Measurements from ENCODE around the gene ZDHHC3.
"Not testable (repeated sequence)": the region's sequence is repeated elsewhere in the genome, so short reads cannot be mapped to it uniquely, and the experiment has no call there.

The ZDHHC3 gene

DNA sequence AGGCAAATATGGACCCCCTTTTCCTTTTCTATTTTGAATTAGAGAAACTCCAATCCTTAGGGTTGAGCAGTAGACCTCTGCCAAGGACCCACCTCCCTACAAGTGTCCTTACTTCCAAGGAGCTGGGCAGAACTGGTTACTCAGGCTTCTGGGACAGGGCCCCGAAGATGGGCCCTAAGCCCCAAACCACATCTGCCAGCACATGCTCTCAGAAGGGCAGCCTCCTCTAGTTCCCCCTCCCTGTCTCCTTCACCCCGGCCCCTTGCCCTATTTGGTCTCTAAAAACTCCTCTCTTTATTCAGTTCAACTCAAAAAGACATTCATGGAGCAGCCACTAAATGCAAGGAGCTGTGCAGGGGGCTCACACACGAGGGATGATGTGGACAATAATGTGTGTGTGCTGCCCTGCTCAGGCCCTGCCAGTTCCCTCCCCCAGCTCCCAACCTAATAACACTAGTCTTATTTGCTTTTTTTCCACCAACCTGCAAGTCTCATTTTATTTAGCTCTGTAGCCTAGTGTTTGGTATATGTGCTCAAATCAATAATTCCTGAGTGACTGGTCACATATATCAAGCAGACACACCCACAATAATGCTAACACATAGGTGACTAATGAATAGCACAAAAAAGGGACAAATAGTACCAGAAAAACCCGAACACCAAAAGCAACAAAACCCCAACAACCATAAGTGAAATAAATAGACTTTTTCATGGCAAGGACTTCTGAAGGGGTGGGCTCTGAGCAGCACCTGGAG lies 12.2 kb downstream of the ZDHHC3 start:
- DNase-seq (ENCODE audit: low spot score): no peak

DNA sequence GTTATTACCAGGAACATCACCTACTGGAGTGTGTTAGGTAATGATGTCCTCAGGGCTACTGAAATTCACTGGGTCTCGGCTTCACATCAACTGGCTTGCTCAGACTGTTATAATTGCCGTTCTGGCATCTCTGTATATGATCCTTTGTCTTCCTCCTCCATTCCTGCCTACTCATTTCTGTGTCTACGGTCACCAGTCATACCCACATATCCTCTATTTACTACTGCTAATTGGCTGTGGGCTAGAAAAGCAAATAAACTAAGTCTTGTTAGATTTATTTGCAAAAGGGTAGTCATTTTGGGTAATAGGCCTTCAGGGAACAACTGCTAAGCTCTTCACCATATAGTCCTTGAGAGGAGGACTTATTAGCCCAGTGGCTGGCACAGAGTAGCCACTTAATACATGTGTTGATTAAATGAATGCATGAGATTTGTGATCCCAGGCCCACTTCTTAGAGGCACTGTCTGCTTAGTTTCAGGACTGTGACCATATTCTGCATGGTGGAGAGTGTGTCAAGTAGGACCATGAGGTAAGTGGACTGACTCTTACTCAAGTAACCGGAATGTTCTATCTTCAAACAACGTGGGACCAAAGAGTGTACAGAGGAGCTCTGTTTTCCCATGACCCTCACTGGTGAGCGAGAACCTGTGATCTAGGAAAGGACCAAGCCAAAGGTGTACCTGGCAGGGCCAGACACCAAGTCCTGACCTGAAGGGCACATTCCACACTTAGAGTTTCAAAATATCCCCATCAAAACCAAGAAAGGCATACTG lies 13.2 kb downstream of the ZDHHC3 start:
- no peak for DNase-seq (ENCODE audit: low spot score)

DNA sequence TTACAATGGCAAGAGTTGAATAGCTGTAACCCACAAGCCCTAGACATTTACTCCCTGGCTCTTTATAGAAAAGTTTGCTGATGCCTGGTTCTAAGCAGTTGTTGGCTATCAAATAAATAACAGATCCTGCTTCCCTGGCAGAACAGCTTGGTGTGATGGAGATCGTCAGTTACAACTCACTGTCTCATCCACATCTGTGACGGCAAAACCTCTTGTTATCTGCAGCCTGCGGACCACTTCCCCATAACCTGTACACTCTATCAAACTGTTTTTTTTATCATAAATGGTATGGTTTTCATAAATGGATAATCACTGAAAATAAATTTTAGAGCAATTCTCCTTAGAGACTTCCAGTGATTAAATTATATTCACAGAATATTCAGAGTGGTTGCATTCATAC lies 14.1 kb downstream of the ZDHHC3 start:
- no peak for DNase-seq (ENCODE audit: low spot score)

DNA sequence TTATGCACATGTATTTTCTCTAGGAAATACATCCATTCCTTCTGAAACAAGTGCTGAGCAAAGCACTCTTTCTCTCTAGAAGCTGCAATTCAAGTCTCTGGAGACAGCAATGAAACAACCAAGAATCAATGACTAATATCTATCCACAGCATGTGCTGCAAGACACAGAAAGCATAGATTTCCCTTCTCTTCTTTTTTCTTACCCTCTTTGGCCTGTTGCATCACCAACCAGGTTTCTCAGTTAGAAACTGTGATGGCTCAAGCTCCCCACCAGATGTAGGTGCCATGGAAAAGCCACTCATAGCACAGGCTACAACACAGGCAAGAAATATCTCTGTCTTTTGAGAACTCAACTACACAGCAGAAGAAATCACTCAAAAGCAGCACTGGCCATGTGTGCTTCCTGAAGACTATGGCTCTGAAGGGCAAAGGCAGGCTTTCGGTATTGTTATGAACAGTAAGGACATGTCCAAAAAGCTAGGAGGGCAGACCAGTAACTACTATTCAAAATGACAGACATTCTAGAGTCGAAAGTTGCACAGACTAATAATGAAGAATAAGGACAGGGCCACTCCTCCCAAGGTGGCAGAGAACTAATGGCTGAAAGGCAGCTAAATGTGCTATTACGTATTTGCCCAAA lies 15.5 kb downstream of the ZDHHC3 start:
- DNase-seq (ENCODE audit: low spot score): no peak

GRCh38 chr3:44958386-44958785 lies 17.6 kb downstream of the ZDHHC3 start:
- no peak for DNase-seq (ENCODE audit: low spot score)

DNA sequence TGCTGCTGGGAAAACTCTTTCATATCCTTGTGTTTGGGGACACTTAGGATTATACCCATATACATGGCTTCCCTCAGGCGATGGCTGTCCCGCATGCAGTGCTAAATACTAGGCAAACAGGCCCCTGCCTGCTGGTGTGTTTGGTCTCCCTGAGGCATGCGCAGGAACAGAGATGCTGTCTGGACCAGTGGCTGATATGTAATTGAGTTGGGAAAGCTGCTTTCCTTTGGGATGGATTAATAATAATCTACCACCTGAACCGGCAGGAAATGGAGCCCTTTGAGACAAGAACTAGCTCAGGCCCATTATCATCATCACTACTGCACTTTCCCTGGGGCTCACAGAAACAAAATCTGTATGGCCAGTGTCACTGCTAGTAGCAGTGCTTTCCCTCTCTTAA lies 18.0 kb downstream of the ZDHHC3 start:
- no peak for DNase-seq (ENCODE audit: low spot score)

GRCh38 chr3:44955917-44956316 lies 20.1 kb downstream of the ZDHHC3 start:
- no peak for DNase-seq (ENCODE audit: low spot score)

GRCh38 chr3:44954962-44955361 lies 21.0 kb downstream of the ZDHHC3 start:
- peak; percentile 24 for DNase-seq (ENCODE audit: low spot score)

DNA sequence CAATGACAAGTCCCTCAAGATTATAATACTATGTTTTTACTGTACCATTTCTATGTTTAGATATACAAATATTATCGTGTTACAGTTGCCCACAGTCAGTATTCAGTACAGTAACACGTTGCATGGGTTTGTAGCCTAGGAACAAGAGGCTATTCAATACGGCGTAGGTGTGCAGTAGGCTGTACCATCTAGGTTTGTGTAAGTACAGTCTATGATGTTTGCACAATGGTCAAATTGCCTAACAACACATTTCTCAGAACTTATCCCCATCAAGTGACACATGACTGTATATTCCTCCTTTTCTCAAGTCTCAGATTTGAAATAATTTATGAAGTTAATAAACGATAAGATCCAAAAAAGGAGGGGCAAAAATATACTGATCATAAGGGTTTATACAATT lies 21.7 kb downstream of the ZDHHC3 start:
- no peak for DNase-seq (ENCODE audit: low spot score)

- DNase-seq (ENCODE audit: low spot score): no peak
These were observed 23.3 kb downstream of the ZDHHC3 start for GRCh38 chr3:44952689-44953088.

- no peak for DNase-seq (ENCODE audit: low spot score)
These were observed 25.7 kb downstream of the ZDHHC3 start for GRCh38 chr3:44950275-44950734.

GRCh38 chr3:44949770-44950169 lies 26.2 kb downstream of the ZDHHC3 start:
- DNase-seq (ENCODE audit: low spot score): not testable (repeated sequence)

GRCh38 chr3:44948239-44948638 lies 27.7 kb downstream of the ZDHHC3 start:
- DNase-seq (ENCODE audit: low spot score): no peak

- DNase-seq (ENCODE audit: low spot score): peak; percentile 53
These were observed 33.6 kb downstream of the ZDHHC3 start for GRCh38 chr3:44942202-44942921.

GRCh38 chr3:44939581-44940036 lies 36.4 kb downstream of the ZDHHC3 start:
- no peak for DNase-seq (ENCODE audit: low spot score)

DNA sequence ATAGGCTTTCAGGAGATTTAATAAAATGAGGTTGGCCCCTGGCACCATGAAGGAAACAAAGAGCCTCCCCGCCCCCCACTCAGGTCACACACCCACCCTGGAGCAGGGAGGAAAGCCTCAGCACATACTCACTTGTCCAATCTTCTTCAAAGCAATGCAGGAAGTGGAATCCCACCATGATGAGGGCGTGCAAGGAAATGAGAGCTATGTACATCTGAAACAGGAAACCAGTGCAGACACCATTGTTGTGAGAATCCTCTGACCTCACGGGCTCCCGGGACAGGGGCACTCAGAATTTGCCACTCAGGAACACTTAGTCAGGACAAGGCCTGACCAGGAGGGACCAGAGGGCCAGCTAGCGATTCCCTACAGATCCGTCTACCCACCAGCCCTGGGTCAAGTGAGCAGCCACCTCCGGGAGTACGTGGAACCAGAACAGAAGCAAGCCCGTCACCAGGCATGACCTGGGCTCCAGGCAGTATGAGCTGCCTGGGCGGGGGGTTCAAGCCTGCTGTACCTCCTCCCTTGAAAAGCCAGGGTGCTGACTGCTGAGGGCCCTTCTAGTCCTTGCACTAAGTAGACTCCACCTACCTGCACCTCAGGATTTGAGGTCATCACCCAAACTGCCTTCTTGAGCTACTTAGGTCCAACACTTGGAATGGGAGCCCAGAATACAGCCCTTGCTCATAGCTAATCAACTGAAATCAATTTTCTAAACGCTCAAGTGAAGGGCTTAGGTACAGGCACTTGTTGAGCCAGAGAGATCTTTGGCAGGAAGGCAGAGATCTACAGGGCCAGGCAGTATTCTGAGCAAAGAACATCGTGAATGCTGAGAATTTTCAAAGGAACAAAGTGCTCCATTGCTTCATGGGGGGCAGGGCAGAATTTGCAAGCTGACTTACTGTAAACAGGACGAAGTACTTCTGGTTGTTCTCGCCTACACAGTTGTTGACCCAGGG lies 42.7 kb downstream of the ZDHHC3 start:
- no peak for DNase-seq (ENCODE audit: low spot score)

- no peak for DNase-seq (ENCODE audit: low spot score)
These were observed 43.7 kb downstream of the ZDHHC3 start for GRCh38 chr3:44932271-44932670.

DNA sequence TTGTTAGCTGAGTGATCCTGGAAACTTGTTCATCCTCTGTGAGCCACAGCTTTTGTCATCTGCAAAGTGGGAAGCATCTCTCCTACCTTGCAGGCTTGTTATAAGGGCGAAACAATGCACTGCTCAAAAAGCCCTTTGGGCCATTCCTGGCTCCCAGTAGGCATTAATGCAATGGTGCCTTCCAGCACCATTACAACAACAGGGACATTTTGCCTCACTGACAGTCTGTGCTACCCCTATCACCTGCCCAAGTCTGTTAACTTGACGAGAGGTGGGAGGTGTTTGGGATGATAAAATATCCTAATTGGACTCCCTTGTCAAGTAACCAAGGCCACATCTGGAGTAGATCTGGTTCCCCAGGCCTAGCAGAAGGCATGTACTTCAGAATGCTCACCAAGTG lies 44.2 kb downstream of the ZDHHC3 start:
- DNase-seq (ENCODE audit: low spot score): no peak

GRCh38 chr3:44930911-44931310 lies 45.1 kb downstream of the ZDHHC3 start:
- no peak for DNase-seq (ENCODE audit: low spot score)

- DNase-seq (ENCODE audit: low spot score): no peak
These were observed 46.2 kb downstream of the ZDHHC3 start for GRCh38 chr3:44929782-44930181.

DNA sequence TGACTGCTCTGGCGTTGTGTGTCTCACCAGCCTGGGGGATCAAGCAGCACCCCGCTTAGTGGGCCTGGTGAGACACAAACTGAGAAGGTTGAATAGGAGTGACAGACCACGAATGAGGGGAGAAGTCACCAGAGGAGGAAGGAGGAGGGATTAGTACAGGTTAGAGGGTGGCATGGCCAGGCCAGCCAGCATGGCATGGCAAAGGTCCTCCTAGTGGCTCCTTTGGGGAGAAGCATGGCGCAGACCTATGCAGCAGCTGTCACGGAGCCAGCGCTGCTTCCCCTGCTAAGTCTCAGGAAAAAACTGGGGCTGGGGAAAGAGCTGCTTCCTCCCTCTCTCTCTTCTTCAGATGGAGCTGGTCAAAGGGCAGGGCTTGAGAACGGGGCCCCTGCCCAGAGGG lies 48.6 kb downstream of the ZDHHC3 start:
- DNase-seq (ENCODE audit: low spot score): no peak

Data from hepatic stellate cell (primary cell).